ENCODE measurements around the gene GNPDA1. TPM values are rescaled to one million over a fixed set of nuclear protein-coding genes. Genes with fewer than 3 reads are reported as not detected.

GNPDA1 gene
- total and polyA plus RNA-seq, 9 of the 15 experiments (the other 6 are each of a cell fraction or from before 2014, with no cell fraction given), result 14.1 to 145 (median 52.2) TPM

DNA sequence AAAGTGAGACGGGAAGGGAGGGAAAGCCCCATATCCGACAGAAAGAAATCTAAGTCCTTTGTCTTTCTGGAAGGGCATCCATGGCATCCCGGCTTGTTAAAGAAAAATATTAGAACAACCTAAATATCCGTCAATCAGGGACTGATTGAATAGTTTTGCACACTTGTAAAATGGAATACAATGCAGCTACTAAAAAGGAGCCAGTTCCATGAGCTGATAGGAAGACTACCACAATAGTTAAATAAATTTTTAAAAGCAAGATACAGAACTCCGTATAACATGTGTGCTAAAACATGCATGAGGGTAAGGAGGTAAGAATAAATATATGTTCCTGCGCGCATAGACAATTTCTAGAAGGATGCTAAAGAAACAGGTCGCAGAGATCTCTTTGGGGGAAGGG lies 12.8 kb upstream of the GNPDA1 start:
- Histone ChIP-seq H3K79me2 (ENCODE audit: control insufficient read depth, insufficient read depth, low read length) (no peaks in the 10 kb centered on the region), H2AFZ (ENCODE audit: low read depth, low read length) (peak overlapping the region; percentile 84), H3K27me3 (ENCODE audit: control insufficient read depth in 2 of 2, insufficient read depth in 2 of 2, low read length in 2 of 2) (no peaks in the 10 kb centered on the region), H3K9ac (ENCODE audit: insufficient read depth in 1 of 2, low read depth in 2 of 2, low read length in 2 of 2) (peak overlapping the region in 1 of 2 experiments; percentile 44; a peak in 2 of 4 replicates), H4K20me1 (replicated peaks; ENCODE audit: control insufficient read depth, insufficient read depth, low read length) (no peaks in the 10 kb centered on the region), H3K9me1 (ENCODE audit: control insufficient read depth, insufficient read depth, low read length) (no peaks in the 10 kb centered on the region), H3K36me3 (ENCODE audit: control insufficient read depth, insufficient read depth, low read length) (no peaks in the 10 kb centered on the region), H3K27ac (ENCODE audit: extremely low read depth, low read depth, low read length) (no peak overlapping the region; the same call in 2 of the 3 replicates), H3K4me3 (no peak overlapping the region; the same call in 1 of the 2 replicates), H3K9me3 (replicated peaks; ENCODE audit: control insufficient read depth, insufficient read depth, low read depth, low read length) (no peaks in the 10 kb centered on the region), H3K4me1 (replicated peaks in 1 of 2; ENCODE audit: control insufficient read depth in 2 of 2, insufficient read depth in 2 of 2, low read length in 2 of 2) (peaks cover 4 to 6% of the 10 kb centered on the region in 2 experiments; a peak in 3 of 5 replicates), H3K4me2 (ENCODE audit: insufficient read depth, low read length) (peak overlapping the region; percentile 66)
- no peak for FAIRE-seq
- no peak for DNase-seq (ENCODE audit: extremely low read depth in 1 of 4, low spot score in 3 of 4)
- 81% methylated on average over 7 of the region's 8 CpGs for WGBS (ENCODE audit: insufficient coverage, low coverage, missing lambda C conversion rate)
- ATAC-seq, result no peak
- BruUV-seq (replicated peaks), result no TSS peak
- CTCF ChIA-PET (ENCODE audit: low intra/inter-chr PET ratio), result no interaction called here
- POLR2A ChIA-PET, result interaction anchor here (0.9 to 1.4 kb wide), 2 partner anchors 11 to 84 kb away, joined by 3 to 5 read pairs; no protein-coding TSS in a partner anchor
- in situ Hi-C loops (cut with MboI), result no loop called here
- intact Hi-C loops (cut with micrococcal nuclease), result no loop called here
- TF ChIP-seq POU5F1 (IDR thresholded peaks at IDR 0.05; ENCODE audit: borderline replicate concordance, low read depth, low read length, partially characterized antibody) (no peak), KHSRP (IDR thresholded peaks at IDR 0.05) (no peak), ZNF512 (tag; IDR thresholded peaks at IDR 0.05) (no peak), GTF2B (IDR thresholded peaks at IDR 0.05; ENCODE audit: extremely low read depth, insufficient read length) (no peak), IRF1 (CRISPR knock-in tag; IDR thresholded peaks at IDR 0.05; ENCODE audit: borderline replicate concordance) (no peak), CREB1 (IDR thresholded peaks at IDR 0.05) (no peak), CREB1 (CRISPR knock-in tag; IDR thresholded peaks at IDR 0.05) (no peak), ZNF146 (CRISPR knock-in tag; IDR thresholded peaks at IDR 0.05; ENCODE audit: unreplicated experiment) (peak; percentile 58), STAG1 (CRISPR knock-in tag; IDR thresholded peaks at IDR 0.05; ENCODE audit: borderline replicate concordance) (no peak)
